NT2/D1 (cell line): ENCODE results near the gene ATXN10.

ENCODE experiments used
- SUZ12 ChIP-seq: IDR thresholded peaks from 2 replicates; pipeline ENCODE4 v1.6.1; 2011; ENCODE audit not compliant: insufficient read length, insufficient read depth; ENCODE audit errors: extremely low read depth
- YY1 ChIP-seq: IDR thresholded peaks from 2 replicates; pipeline ENCODE4 v1.6.1; 2011; ENCODE audit not compliant: insufficient read length, insufficient read depth
- ZNF274 ChIP-seq: IDR thresholded peaks from 2 replicates; pipeline ENCODE4 v1.6.1; 2011; ENCODE audit warnings: mild to moderate bottlenecking, low read depth, low read length

DNA sequence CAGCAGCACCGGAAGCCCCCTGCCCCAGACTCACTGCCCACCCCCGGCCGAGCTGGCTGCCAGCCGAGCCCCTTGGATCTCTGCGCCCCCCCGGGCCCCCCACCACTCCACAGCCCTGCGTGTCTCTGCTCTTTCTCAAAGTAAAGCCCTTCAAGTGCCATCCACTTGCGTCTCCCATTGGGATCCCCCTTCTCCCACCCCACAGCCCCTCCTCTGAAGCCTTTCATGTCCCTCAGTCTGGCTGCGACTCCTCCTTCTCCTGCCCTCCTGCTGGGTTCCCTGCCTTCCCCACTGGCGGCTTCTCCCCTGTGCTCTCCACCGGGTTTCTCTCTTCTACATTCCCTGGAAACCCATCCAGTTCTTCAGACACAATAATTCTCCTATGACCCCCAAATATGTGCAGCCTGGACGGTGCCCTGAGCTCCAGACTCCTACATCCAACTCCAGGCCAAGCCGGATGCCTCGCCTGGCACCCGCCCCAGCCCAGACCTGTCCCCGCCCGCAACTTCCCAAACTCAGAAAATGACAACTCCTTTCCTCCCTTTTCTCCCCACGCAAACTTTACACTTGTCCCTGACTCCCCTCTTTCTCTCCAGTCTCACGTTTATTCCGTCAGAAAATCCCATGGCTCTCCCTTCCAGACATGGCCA lies 196.4 kb downstream of the ATXN10 start:
- TF ChIP-seq SUZ12 (no peak), YY1 (no peak), ZNF274 (no peak)
